ENCODE data around the gene SFXN3. TPM values are rescaled to one million over a fixed set of nuclear protein-coding genes. Genes with fewer than 3 reads are reported as not detected.

SFXN3 gene
- total and polyA plus RNA-seq, 10 of the 15 experiments (the other 5 are each of a cell fraction or from before 2014, with no cell fraction given) = 0.05 to 11.3 (median 1.2) TPM

DNA sequence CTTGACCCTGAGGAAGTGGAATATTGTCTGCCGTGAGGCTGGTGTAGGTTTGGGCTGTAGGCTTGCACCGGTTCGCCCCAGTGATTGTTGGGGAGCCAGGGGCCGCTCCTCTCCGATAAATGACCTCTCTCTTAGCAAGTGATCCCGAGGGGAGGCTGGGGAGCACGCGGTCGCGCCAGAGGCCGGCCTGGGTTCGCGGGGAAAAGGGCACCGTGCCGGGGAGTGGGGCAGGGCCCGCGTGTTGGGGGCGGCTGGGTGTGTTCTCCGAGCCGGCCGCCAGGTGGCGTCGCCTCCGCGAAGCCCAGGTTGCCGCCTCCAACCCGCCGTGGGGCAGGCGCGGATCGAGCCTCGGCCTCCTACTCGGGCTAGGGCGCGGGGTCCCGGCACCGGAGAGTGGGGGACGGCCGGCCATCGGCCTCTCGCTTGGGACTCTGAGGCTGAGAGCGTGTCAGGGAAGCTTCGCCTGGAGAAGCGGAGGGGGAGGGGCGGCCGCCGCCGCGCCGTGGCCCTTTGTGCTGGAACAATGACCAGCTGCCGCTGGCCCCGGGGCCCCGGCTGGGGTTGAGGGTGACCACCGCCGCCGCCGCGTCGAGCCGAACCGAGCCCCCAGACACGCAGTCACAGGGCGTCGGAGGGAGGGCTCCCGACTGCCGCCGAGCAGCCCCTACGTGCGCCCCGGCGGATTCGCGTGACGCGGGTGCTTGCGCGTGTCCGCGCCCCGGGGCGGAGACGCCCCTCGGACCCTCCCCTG lies 31.9 kb upstream of the SFXN3 start (continued):
- TF ChIP-seq, protein P1, sequence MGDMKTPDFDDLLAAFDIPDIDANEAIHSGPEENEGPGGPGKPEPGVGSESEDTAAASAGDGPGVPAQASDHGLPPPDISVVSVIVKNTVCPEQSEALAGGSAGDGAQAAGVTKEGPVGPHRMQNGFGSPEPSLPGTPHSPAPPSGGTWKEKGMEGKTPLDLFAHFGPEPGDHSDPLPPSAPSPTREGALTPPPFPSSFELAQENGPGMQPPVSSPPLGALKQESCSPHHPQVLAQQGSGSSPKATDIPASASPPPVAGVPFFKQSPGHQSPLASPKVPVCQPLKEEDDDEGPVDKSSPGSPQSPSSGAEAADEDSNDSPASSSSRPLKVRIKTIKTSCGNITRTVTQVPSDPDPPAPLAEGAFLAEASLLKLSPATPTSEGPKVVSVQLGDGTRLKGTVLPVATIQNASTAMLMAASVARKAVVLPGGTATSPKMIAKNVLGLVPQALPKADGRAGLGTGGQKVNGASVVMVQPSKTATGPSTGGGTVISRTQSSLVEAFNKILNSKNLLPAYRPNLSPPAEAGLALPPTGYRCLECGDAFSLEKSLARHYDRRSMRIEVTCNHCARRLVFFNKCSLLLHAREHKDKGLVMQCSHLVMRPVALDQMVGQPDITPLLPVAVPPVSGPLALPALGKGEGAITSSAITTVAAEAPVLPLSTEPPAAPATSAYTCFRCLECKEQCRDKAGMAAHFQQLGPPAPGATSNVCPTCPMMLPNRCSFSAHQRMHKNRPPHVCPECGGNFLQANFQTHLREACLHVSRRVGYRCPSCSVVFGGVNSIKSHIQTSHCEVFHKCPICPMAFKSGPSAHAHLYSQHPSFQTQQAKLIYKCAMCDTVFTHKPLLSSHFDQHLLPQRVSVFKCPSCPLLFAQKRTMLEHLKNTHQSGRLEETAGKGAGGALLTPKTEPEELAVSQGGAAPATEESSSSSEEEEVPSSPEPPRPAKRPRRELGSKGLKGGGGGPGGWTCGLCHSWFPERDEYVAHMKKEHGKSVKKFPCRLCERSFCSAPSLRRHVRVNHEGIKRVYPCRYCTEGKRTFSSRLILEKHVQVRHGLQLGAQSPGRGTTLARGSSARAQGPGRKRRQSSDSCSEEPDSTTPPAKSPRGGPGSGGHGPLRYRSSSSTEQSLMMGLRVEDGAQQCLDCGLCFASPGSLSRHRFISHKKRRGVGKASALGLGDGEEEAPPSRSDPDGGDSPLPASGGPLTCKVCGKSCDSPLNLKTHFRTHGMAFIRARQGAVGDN (IDR thresholded peaks at IDR 0.05) = peak; percentile 11
- TF ChIP-seq TCF12 (IDR thresholded peaks at IDR 0.05; ENCODE audit: low read depth, low read length) (no peak), LARP7 (IDR thresholded peaks at IDR 0.05) (peak; percentile 89), CREB1 (IDR thresholded peaks at IDR 0.05; ENCODE audit: low read depth) (no peak), RCOR1 (conservative IDR thresholded peaks at IDR 0.05; ENCODE audit: low read depth, low read length) (no peak), SMAD1 (IDR thresholded peaks at IDR 0.05; ENCODE audit: low read depth, partially characterized antibody) (no peak), HCFC1 (IDR thresholded peaks at IDR 0.05; ENCODE audit: low read length) (no peak), ZNF384 (IDR thresholded peaks at IDR 0.05; ENCODE audit: borderline replicate concordance, low read depth, low read length) (no peak), NRF1 (conservative IDR thresholded peaks at IDR 0.05; ENCODE audit: low read depth, low read length) (no peak), RAD21 (IDR thresholded peaks at IDR 0.05; ENCODE audit: insufficient read depth, low read depth, low read length) (no peak), SRF (IDR thresholded peaks at IDR 0.05; ENCODE audit: low read depth in 2 of 2, low read length in 2 of 2) (no peak), ZZZ3 (IDR thresholded peaks at IDR 0.05; ENCODE audit: control insufficient read depth, insufficient read length, low read depth) (no peak), CHD1 (IDR thresholded peaks at IDR 0.05; ENCODE audit: low read depth, low read length) (no peak), ETV6 (conservative IDR thresholded peaks at IDR 0.05 in 1 of 2, IDR thresholded peaks at IDR 0.05 in 1 of 2; ENCODE audit: borderline replicate concordance in 1 of 2, low read depth in 1 of 2) (no peak)
- TF ChIP-seq, protein P2, sequence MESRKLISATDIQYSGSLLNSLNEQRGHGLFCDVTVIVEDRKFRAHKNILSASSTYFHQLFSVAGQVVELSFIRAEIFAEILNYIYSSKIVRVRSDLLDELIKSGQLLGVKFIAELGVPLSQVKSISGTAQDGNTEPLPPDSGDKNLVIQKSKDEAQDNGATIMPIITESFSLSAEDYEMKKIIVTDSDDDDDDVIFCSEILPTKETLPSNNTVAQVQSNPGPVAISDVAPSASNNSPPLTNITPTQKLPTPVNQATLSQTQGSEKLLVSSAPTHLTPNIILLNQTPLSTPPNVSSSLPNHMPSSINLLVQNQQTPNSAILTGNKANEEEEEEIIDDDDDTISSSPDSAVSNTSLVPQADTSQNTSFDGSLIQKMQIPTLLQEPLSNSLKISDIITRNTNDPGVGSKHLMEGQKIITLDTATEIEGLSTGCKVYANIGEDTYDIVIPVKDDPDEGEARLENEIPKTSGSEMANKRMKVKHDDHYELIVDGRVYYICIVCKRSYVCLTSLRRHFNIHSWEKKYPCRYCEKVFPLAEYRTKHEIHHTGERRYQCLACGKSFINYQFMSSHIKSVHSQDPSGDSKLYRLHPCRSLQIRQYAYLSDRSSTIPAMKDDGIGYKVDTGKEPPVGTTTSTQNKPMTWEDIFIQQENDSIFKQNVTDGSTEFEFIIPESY (IDR thresholded peaks at IDR 0.05) = no peak
- TF ChIP-seq, protein P3, sequence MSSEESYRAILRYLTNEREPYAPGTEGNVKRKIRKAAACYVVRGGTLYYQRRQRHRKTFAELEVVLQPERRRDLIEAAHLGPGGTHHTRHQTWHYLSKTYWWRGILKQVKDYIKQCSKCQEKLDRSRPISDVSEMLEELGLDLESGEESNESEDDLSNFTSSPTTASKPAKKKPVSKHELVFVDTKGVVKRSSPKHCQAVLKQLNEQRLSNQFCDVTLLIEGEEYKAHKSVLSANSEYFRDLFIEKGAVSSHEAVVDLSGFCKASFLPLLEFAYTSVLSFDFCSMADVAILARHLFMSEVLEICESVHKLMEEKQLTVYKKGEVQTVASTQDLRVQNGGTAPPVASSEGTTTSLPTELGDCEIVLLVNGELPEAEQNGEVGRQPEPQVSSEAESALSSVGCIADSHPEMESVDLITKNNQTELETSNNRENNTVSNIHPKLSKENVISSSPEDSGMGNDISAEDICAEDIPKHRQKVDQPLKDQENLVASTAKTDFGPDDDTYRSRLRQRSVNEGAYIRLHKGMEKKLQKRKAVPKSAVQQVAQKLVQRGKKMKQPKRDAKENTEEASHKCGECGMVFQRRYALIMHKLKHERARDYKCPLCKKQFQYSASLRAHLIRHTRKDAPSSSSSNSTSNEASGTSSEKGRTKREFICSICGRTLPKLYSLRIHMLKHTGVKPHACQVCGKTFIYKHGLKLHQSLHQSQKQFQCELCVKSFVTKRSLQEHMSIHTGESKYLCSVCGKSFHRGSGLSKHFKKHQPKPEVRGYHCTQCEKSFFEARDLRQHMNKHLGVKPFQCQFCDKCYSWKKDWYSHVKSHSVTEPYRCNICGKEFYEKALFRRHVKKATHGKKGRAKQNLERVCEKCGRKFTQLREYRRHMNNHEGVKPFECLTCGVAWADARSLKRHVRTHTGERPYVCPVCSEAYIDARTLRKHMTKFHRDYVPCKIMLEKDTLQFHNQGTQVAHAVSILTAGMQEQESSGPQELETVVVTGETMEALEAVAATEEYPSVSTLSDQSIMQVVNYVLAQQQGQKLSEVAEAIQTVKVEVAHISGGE (CRISPR knock-in tag; IDR thresholded peaks at IDR 0.05) = no peak
